Measurements from ENCODE around the gene SLITRK5.

SLITRK5 gene

GRCh38 chr13:87671031-87671752 lies at the start of gene SLITRK5:
SLITRK5 (plus strand) TSS chr13:87671371; CDS start chr13:87675389, 4,018 bp downstream.
- peak; percentile 57 for DNase-seq (ENCODE audit: low spot score)
- Mint-ChIP-seq H3K9me3 (no peaks in the 10 kb centered on the region), H3K4me1 (ENCODE audit: low read depth) (peaks cover 8% of the 10 kb centered on the region), H3K36me3 (ENCODE audit: low read depth) (no peaks in the 10 kb centered on the region), H3K27ac (no peak within 1 kb of the TSS), H3K4me3 (peak within 1 kb of the TSS; percentile 75), H3K27me3 (ENCODE audit: low read depth) (peaks cover 40% of the 10 kb centered on the region)

GRCh38 chr13:87622971-87623370 lies 48.2 kb upstream of the SLITRK5 start:
- Mint-ChIP-seq H3K4me1 (ENCODE audit: low read depth) (no peaks in the 10 kb centered on the region), H3K36me3 (ENCODE audit: low read depth) (no peaks in the 10 kb centered on the region), H3K27me3 (ENCODE audit: low read depth) (no peaks in the 10 kb centered on the region), H3K27ac (no peak overlapping the region), H3K4me3 (no peak overlapping the region), H3K9me3 (peaks cover 8% of the 10 kb centered on the region)
- DNase-seq (ENCODE audit: low spot score) = no peak

- Mint-ChIP-seq H3K27ac (no peak overlapping the region), H3K4me1 (ENCODE audit: low read depth) (no peaks in the 10 kb centered on the region), H3K27me3 (ENCODE audit: low read depth) (no peaks in the 10 kb centered on the region), H3K36me3 (ENCODE audit: low read depth) (no peaks in the 10 kb centered on the region), H3K9me3 (no peaks in the 10 kb centered on the region), H3K4me3 (no peak overlapping the region)
- DNase-seq (ENCODE audit: low spot score) = no peak
These were observed 14.9 kb upstream of the SLITRK5 start for GRCh38 chr13:87656306-87656705.

GRCh38 chr13:87661471-87661870 lies 9.7 kb upstream of the SLITRK5 start:
- no peak for DNase-seq (ENCODE audit: low spot score)
- no peak overlapping the region for H3K27ac Mint-ChIP-seq
- H3K9me3 Mint-ChIP-seq = no peaks in the 10 kb centered on the region
- H3K36me3 Mint-ChIP-seq (ENCODE audit: low read depth) = no peaks in the 10 kb centered on the region
- no peak overlapping the region for H3K4me3 Mint-ChIP-seq
- H3K27me3 Mint-ChIP-seq (ENCODE audit: low read depth) = no peaks in the 10 kb centered on the region
- no peaks in the 10 kb centered on the region for H3K4me1 Mint-ChIP-seq (ENCODE audit: low read depth)

GRCh38 chr13:87666831-87667230 lies 4.3 kb upstream of the SLITRK5 start:
- Mint-ChIP-seq H3K27me3 (ENCODE audit: low read depth) (peaks cover 10% of the 10 kb centered on the region), H3K4me1 (ENCODE audit: low read depth) (peaks cover 6% of the 10 kb centered on the region), H3K9me3 (no peaks in the 10 kb centered on the region), H3K36me3 (ENCODE audit: low read depth) (no peaks in the 10 kb centered on the region), H3K27ac (no peak overlapping the region), H3K4me3 (no peak overlapping the region)
- no peak for DNase-seq (ENCODE audit: low spot score)

- Mint-ChIP-seq H3K27ac (no peak overlapping the region), H3K36me3 (ENCODE audit: low read depth) (no peaks in the 10 kb centered on the region), H3K4me1 (ENCODE audit: low read depth) (peaks cover 6% of the 10 kb centered on the region), H3K27me3 (ENCODE audit: low read depth) (peaks cover 12% of the 10 kb centered on the region), H3K4me3 (no peak overlapping the region), H3K9me3 (no peaks in the 10 kb centered on the region)
- no peak for DNase-seq (ENCODE audit: low spot score)
These were observed 3.5 kb upstream of the SLITRK5 start for GRCh38 chr13:87667686-87668085.

GRCh38 chr13:87669379-87669978 lies 1.7 kb upstream of the SLITRK5 start:
- no peak for DNase-seq (ENCODE audit: low spot score)
- H3K27ac Mint-ChIP-seq = no peak overlapping the region
- H3K4me1 Mint-ChIP-seq (ENCODE audit: low read depth) = peaks cover 8% of the 10 kb centered on the region
- no peaks in the 10 kb centered on the region for H3K9me3 Mint-ChIP-seq
- peaks cover 30% of the 10 kb centered on the region for H3K27me3 Mint-ChIP-seq (ENCODE audit: low read depth)
- H3K4me3 Mint-ChIP-seq = no peak overlapping the region
- no peaks in the 10 kb centered on the region for H3K36me3 Mint-ChIP-seq (ENCODE audit: low read depth)

- DNase-seq (ENCODE audit: low spot score) = no peak
- H3K36me3 Mint-ChIP-seq (ENCODE audit: low read depth) = no peaks in the 10 kb centered on the region
- peaks cover 42% of the 10 kb centered on the region for H3K27me3 Mint-ChIP-seq (ENCODE audit: low read depth)
- H3K4me1 Mint-ChIP-seq (ENCODE audit: low read depth) = peaks cover 8% of the 10 kb centered on the region
- no peak overlapping the region for H3K27ac Mint-ChIP-seq
- peak overlapping the region; percentile 75 for H3K4me3 Mint-ChIP-seq
- H3K9me3 Mint-ChIP-seq = no peaks in the 10 kb centered on the region
These were observed 808 bp downstream of the SLITRK5 start for GRCh38 chr13:87671753-87672605.

- Mint-ChIP-seq H3K27ac (no peak overlapping the region), H3K4me3 (no peak overlapping the region), H3K27me3 (ENCODE audit: low read depth) (peaks cover 52% of the 10 kb centered on the region), H3K9me3 (no peaks in the 10 kb centered on the region), H3K36me3 (ENCODE audit: low read depth) (no peaks in the 10 kb centered on the region), H3K4me1 (ENCODE audit: low read depth) (peaks cover 8% of the 10 kb centered on the region)
- DNase-seq (ENCODE audit: low spot score) = no peak
These were observed 3.1 kb downstream of the SLITRK5 start for GRCh38 chr13:87674247-87674738.

GRCh38 chr13:87675851-87676250 lies 4.7 kb downstream of the SLITRK5 start:
- Mint-ChIP-seq H3K4me3 (no peak overlapping the region), H3K36me3 (ENCODE audit: low read depth) (no peaks in the 10 kb centered on the region), H3K27ac (no peak overlapping the region), H3K27me3 (ENCODE audit: low read depth) (peaks cover 49% of the 10 kb centered on the region), H3K4me1 (ENCODE audit: low read depth) (peaks cover 8% of the 10 kb centered on the region), H3K9me3 (no peaks in the 10 kb centered on the region)
- no peak for DNase-seq (ENCODE audit: low spot score)

- Mint-ChIP-seq H3K9me3 (no peaks in the 10 kb centered on the region), H3K4me3 (no peak overlapping the region), H3K36me3 (ENCODE audit: low read depth) (no peaks in the 10 kb centered on the region), H3K27me3 (ENCODE audit: low read depth) (peaks cover 43% of the 10 kb centered on the region), H3K27ac (no peak overlapping the region), H3K4me1 (ENCODE audit: low read depth) (peaks cover 3% of the 10 kb centered on the region)
- no peak for DNase-seq (ENCODE audit: low spot score)
These were observed 5.3 kb downstream of the SLITRK5 start for GRCh38 chr13:87676254-87677042.

GRCh38 chr13:87677043-87677495 lies 5.9 kb downstream of the SLITRK5 start:
- Mint-ChIP-seq H3K9me3 (no peaks in the 10 kb centered on the region), H3K36me3 (ENCODE audit: low read depth) (no peaks in the 10 kb centered on the region), H3K27ac (no peak overlapping the region), H3K27me3 (ENCODE audit: low read depth) (peaks cover 41% of the 10 kb centered on the region), H3K4me3 (no peak overlapping the region), H3K4me1 (ENCODE audit: low read depth) (peaks cover 1% of the 10 kb centered on the region)
- DNase-seq (ENCODE audit: low spot score) = no peak

Data from T-helper 2 cell treated with Interferon-gamma antibody and Interleukin-4, amounts not matched to agents 5 μg/mL and 100 μg/mL, for 36 hours (primary cell).